Lower lobe of right lung (tissue), 2 donors: Measurements from ENCODE around the gene B4GALT2. TPM values are rescaled to one million over a fixed set of nuclear protein-coding genes. Genes with fewer than 3 reads are reported as not detected.

Experiments
- ATAC-seq, 2 donors: fragments of 200-7000 bp; cut with Tn5 transposase; one replicate each; pipeline ENCODE4 v1.9.1; 2020 to 2022; ENCODE audit warnings: mild to moderate bottlenecking in 2 of 2, moderate library complexity in 2 of 2
- DNase-seq: peaks from one replicate; pipeline ENCODE4 v3.0.0-alpha.2; 2020
- H3K27ac ChIP-seq: fragments of 200-600 bp; one replicate; pipeline ENCODE4 v1.8.0; 2022
- H3K27me3 ChIP-seq: fragments of 200-600 bp; one replicate; pipeline ENCODE4 v1.8.0; 2022; ENCODE audit warnings: low read depth
- H3K36me3 ChIP-seq: fragments of 200-600 bp; one replicate; pipeline ENCODE4 v1.8.0; 2022; ENCODE audit warnings: mild to moderate bottlenecking
- H3K4me1 ChIP-seq: fragments of 200-600 bp; one replicate; pipeline ENCODE4 v1.8.0; 2022
- H3K4me3 ChIP-seq: fragments of 200-600 bp; one replicate; pipeline ENCODE4 v1.8.0; 2022; ENCODE audit warnings: mild to moderate bottlenecking
- H3K9me3 ChIP-seq: fragments of 200-600 bp; one replicate; pipeline ENCODE4 v1.8.0; 2022
- CTCF ChIP-seq: fragments of 200-600 bp; IDR thresholded peaks from one replicate; pipeline ENCODE4 v1.8.0; 2022; ENCODE audit warnings: antibody characterized with exemption, mild to moderate bottlenecking
- intact Hi-C: fragments of 100-400 bp; cut with DNase I; formaldehyde crosslinking; loops from one replicate; pipeline ENCODE4 v1.11.0; 2022
- total RNA-seq: library from RNA; stranded (reverse); fragmentation: NEBNext Ultra II Directional; extraction: Animal tissue kit (Norgen Biotek cat#: 25700); gene quantifications from one replicate; pipeline ENCODE4 v1.2.1, GENCODE V29; 2021
- donor health status: DM: no; HTN: yes; CAD: no; lungs with severe emphysema.

The B4GALT2 gene
- total RNA-seq, 1 donor from 2014 or later = 17.3 TPM

GRCh38 chr1:43984855-43985254 lies 5.8 kb downstream of the B4GALT2 start:
- Histone ChIP-seq H3K27ac (no peak overlapping the region), H3K27me3 (no peaks in the 10 kb centered on the region), H3K9me3 (no peaks in the 10 kb centered on the region), H3K4me3 (no peak overlapping the region), H3K4me1 (peaks cover 6% of the 10 kb centered on the region), H3K36me3 (peaks cover 8% of the 10 kb centered on the region)
- TF ChIP-seq CTCF = no peak
- DNase-seq (no peak), ATAC-seq (no peak)
- intact Hi-C loops = no loop called here

- ATAC-seq = no peak
- TF ChIP-seq CTCF = no peak
- Histone ChIP-seq H3K4me3 (no peak overlapping the region), H3K36me3 (peaks cover 8% of the 10 kb centered on the region), H3K4me1 (peaks cover 7% of the 10 kb centered on the region), H3K27me3 (no peaks in the 10 kb centered on the region), H3K27ac (no peak overlapping the region), H3K9me3 (no peaks in the 10 kb centered on the region)
- intact Hi-C loops = no loop called here
- no peak for DNase-seq
Measured at GRCh38 chr1:43985984-43986595, 7.1 kb downstream of the B4GALT2 start.

- intact Hi-C loops = no loop called here
- ATAC-seq (no peak), DNase-seq (no peak)
- no peak for TF ChIP-seq CTCF
- Histone ChIP-seq H3K27me3 (no peaks in the 10 kb centered on the region), H3K4me3 (no peak overlapping the region), H3K9me3 (no peaks in the 10 kb centered on the region), H3K36me3 (peaks cover 8% of the 10 kb centered on the region), H3K27ac (no peak overlapping the region), H3K4me1 (peaks cover 8% of the 10 kb centered on the region)
Measured at GRCh38 chr1:43986712-43987111, 7.7 kb downstream of the B4GALT2 start.

GRCh38 chr1:43987159-43987902 lies 8.3 kb downstream of the B4GALT2 start:
- Histone ChIP-seq H3K4me3 (no peak overlapping the region), H3K27me3 (no peaks in the 10 kb centered on the region), H3K27ac (no peak overlapping the region), H3K9me3 (no peaks in the 10 kb centered on the region), H3K36me3 (peaks cover 8% of the 10 kb centered on the region), H3K4me1 (peaks cover 12% of the 10 kb centered on the region)
- no peak for TF ChIP-seq CTCF
- intact Hi-C loops = no loop called here
- no peak for ATAC-seq
- DNase-seq = no peak

GRCh38 chr1:43990271-43991199 lies 11.5 kb downstream of the B4GALT2 start:
- TF ChIP-seq CTCF = no peak
- DNase-seq (no peak), ATAC-seq (no peak)
- Histone ChIP-seq H3K9me3 (no peaks in the 10 kb centered on the region), H3K4me3 (peak overlapping the region; percentile 81), H3K4me1 (peaks cover 16% of the 10 kb centered on the region), H3K27me3 (no peaks in the 10 kb centered on the region), H3K36me3 (peaks cover 3% of the 10 kb centered on the region), H3K27ac (peak overlapping the region; percentile 73)
- intact Hi-C loops = no loop called here
